ENCODE measurements around the gene MYH9.
"Not testable (repeated sequence)": the region's sequence is repeated elsewhere in the genome, so short reads cannot be mapped to it uniquely, and the experiment has no call there.

Gene MYH9

GRCh38 chr22:36413022-36413775, 25.4 kb upstream of the MYH9 start:
- no peak for DNase-seq (ENCODE audit: low read depth)

DNA sequence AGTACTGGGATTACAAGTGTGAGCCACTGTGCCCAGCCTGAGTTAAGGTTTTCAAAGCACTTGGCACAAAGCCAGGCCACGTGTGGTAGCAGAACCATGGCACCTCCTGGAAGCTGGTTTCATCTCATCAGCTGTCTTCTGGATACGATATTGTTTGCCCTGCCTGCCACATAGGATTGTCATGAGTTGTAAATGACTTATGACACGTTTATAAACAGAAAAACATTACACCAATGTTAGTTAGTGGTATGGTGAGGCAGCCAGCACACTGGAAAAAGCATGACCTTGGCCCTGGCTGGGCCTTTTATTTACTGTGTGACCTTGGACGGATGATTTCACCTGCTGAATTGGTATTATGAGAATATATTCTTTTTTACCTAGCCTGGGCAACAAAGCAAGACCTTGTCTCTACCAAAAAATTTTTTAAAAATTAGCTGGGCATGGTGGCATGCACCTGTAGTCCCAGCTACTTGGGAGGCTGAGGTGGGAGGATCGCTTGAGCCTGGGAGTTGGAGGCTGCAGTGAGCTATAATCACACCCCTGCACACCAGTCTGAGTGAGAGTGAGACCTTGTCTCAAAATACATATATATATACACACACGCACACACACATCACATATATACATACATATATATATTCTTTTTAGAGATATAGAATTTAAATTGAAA, 24.0 kb upstream of the MYH9 start:
- DNase-seq (ENCODE audit: low read depth): no peak

DNA sequence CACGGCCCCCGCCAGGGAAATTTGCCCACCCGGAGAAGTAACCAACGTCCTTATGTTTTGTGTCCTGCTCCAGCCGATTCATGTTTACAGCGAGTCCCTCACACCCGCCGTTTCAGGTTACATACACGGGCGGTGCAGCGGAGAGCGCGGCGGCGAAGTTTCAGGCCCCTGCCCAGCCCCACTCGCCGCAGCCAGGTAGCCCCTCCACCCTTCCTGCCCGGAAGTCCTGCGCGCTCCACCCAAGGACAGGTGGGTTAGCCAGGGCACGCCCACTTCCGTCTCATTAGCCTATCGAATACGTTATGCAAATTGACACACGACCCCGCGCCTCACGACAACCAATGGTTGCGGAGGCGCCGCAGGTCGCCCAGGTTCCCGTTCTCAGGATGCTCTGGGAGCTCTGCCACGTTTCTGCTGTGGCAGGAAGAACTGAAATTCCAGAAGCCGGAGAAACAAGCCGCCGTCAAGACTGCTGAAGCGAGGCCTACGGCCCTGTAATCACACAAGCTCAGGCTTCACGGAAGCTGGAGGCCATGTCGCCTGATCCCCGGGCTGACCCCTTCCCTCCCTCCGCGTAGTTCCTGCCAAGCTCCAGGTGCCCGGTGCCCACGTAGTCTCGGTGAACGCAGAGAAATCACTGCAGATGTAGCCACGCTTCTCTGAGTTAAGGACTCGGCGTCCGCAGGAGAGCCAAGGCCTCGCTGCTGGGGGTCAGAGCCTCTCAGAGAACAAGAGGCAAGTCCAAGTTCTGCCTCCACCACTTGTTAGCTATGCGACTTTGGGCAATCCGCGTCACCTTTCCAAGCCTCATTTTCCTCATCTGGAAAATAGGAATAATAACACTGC, 22.4 kb upstream of the MYH9 start:
- no peak for DNase-seq (ENCODE audit: low read depth)

- not testable (repeated sequence) for DNase-seq (ENCODE audit: low read depth)
Measured at GRCh38 chr22:36409554-36409910, 21.8 kb upstream of the MYH9 start.

- no peak for DNase-seq (ENCODE audit: low read depth)
Measured at GRCh38 chr22:36409056-36409455, 21.3 kb upstream of the MYH9 start.

DNA sequence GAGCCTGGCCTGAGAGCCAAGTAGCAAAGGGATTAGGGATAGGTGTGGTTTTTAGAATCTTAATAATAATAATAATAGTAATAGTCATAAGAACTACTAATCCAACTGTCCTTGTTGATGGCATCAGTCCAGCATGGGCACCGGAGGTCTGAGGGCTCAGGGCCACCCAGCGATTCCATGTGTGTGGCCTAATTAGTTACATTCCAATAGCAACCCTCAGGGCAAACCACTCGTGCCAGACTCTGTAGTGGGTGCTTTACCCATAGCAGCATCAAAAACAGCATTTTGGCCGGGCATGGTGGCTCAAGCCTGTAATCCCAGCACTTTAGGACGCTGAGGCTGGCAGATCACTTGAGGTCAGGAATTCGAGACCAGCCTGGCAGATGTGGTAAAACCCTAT, 19.0 kb upstream of the MYH9 start:
- no peak for DNase-seq (ENCODE audit: low read depth)

DNA sequence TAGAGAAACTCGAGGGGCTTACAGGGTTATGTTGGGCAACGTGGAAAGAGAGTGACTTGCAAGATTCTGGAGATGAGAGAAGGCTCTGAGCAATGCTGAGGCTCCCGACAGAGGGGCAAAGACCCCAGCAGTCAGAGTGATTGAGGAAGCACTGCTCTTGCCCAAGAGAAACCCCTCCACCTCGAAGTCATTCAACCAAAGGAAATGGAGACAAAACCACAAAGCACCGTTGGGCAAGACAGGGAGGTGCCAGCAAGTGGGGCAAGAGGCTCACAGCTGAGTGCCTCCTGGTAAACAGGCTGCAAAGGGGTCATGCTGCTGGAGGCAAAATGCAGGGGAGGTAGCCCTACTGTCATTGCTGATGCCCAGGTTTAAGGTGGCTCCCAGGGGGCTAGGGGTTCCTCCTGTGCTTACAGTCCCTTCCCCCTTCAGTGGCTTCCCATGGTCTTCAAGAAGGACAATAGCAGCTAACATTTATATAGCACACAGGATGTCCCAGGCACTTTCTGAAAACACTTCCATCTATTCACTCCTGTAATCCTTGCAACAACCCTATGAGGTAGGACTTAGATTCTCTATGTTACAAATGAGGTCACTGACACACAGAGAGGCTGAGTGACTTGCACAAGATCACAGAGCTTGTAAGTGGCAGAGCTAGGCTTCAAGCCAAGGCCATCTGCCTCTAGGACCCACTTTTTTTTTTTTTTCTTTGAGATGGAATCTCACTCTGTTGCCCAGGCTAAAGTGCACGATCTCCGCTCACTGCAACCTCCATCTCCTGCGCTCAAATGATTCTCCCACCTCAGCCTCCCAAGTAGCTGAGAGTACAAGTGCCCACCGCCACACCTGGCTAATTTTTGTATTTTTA, 18.1 kb upstream of the MYH9 start:
- peak; percentile 55 for DNase-seq (ENCODE audit: low read depth)

DNA sequence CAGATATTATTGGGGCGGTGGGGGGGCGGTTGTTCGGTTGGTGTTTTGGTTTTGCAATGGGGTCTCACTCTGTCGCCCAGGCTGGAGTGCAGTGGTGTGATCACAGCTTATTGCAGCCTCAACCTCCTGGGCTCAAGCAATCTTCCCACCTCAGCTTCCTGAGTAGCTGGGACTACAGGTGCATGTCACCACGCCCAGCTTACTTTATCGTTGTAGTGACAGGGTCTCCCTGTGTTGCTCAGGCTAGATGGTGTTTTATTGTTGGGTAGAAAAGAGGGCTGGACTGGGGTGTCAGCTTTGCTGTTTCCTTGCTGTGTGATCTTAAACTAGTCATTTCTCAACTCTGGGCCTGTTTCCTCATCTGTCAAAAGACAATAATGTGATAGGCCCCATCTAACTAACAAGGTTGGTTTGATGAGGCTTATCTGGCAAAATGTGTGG, 17.5 kb upstream of the MYH9 start:
- DNase-seq (ENCODE audit: low read depth): no peak

DNA sequence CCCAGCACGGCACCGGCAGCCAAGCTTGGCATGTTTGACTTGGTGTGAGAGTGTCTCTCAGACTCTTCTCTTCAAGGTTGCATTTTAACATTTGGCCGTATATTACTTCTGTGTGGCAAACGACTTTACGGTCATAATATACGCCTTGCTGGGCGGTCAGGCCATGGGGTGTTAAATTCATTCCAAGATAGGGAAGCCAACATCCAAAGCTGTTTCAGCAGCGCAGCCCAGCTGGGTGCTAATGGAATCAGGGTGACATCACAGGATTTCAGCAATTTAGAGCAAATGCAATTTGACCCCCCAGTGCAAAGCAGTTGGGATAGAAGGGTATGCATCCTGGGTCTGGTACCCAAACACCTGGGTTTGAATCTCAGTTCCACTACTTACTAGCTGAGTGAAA, 16.7 kb upstream of the MYH9 start:
- no peak for DNase-seq (ENCODE audit: low read depth)

DNA sequence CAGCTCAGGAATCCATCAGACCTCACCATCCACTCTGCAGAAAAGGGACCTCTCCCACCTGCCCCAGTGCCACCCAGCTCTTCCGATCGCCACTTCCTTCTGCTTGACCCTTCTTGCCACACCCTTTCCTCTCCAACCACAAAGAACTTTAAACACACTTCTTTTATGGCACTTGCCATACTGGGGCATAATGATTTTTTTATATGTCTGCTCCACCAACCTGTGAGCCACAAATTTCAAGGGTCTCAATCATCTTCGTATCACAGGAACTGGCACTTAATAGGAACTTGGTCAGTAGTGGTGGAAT, 11.7 kb upstream of the MYH9 start:
- DNase-seq (ENCODE audit: low read depth): no peak

GRCh38 chr22:36398601-36399471, 11.1 kb upstream of the MYH9 start:
- DNase-seq (ENCODE audit: low read depth): no peak

DNA sequence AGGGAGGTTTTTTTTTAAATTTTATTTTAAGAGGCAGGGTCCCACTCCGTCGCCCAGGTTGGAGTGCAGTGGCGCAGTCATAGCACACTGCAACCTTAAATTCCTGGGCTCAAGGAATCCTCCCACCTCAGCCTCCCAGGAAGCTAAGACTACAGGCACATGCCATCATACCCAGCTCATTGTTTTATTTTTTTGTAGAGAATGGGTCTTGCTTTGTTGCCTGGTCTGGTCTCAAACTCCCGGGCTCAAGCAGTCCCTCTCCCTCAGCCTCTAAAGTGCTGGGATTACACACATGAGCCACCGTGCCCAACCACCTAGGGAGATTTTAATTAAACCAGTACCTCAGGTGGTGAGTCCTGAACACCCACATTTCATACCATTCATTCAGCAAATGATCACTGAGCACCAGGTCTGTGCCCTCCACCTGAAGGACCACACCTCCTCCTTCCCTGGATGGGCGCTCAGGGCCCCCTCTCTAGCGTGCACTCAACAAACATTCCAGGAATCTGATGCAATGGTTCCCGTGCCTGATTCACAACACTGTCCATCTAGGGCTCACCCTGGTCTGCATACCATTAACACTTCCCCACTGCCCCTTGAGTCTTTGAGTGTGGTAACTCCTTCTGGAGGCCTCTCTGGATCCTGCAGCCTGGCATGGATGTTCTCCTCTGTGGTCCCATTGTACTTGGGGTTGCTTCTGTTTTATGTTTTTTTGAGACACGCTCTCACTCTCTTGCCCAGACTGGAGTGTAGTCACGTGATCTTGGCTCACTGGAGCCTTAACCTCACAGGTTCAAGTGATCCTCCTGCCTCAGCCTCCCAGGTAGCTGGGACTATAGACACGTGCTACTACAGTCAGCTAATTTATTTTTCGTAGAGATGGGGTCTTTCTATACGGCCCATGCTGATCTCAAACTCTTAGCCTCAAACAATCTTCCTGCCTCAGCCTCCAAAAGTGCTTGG, 9.6 kb upstream of the MYH9 start:
- DNase-seq (ENCODE audit: low read depth): no peak

DNA sequence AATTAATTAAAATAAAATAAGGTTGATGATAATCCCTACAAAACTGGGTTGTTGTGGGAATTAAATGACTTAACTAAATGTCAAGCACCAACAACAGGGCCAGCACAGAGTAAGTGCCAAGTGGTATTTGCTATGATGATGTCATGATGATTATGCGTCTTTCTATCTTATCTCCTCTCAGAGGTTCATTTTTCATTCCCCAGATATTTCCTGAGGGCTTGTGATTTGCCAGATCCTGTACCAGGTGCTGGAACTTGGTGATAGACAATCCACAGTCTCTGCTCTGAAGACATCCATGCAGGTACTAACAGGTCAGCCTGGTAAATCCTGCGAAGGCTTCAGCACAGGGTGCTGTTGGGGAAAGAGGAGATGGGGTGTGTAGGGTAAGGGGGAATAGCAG, 8.1 kb upstream of the MYH9 start:
- DNase-seq (ENCODE audit: low read depth): no peak

DNA sequence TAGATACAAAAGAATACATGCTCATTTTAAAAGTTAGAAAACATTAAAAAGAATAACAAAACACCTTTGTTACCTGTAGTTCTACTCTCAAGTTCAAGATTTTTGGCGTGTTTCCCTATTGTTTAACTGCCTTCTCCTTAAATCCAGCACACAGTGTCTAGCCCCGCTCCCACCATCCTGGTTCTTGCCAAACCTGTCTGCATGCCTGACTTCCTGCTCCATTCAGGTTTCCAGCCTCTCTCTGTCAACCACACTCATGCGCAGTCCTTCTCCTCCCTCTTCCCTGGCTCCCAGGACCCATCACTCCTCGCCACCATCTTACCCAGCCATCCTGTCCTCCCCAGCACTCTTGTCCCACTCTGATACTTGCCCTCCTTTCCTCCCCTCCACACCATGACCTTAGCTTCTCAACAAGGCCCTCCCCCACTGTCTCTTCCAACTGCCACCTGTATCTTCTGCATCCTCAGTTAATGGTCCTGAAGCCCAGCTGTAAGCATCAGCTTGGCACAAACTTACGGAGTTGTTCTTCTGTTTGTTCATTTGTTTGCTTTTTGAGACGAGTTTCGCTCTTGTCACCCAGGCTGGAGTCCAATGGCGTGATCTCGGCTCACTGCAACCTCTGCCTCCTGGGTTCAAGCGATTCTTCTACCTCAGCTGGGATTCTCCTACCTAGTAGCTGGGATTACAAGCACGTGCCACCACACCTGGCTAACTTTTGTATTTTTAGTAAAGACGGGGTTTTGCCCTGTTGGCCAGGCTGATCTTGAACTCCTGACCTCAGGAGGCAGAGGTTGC, 7.5 kb upstream of the MYH9 start:
- DNase-seq (ENCODE audit: low read depth): no peak

GRCh38 chr22:36391638-36392037, 3.9 kb upstream of the MYH9 start:
- DNase-seq (ENCODE audit: low read depth): no peak

DNA sequence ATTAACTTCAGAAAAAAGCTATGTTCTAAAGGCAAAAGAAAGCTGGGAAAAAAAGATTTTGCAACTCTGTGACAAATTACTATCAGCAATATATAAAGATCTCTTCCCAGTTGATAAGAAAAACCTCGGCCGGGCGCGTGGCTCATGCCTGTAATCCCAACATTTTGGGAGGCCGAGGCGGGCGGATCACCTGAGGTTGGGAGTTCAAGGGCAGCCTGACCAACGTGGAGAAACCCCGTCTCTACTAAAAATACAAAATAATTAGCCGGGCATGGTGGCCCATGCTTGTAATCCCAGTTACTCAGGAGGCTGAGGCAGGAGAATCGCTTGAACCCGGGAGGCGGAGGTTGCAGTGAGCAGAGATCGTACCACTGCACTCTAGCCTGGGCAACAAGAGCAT, 1.4 kb upstream of the MYH9 start:
- DNase-seq (ENCODE audit: low read depth): not testable (repeated sequence)

- no peak for DNase-seq (ENCODE audit: low read depth)
Measured at GRCh38 chr22:36387709-36387958, 133 bp downstream of the MYH9 start.

GRCh38 chr22:36386900-36387708, 663 bp downstream of the MYH9 start:
- DNase-seq (ENCODE audit: low read depth): no peak
